Karpas-422 (cell line): ENCODE measurements around the gene RASL10A. TPM values are rescaled to one million over a fixed set of nuclear protein-coding genes. Genes with fewer than 3 reads are reported as not detected.

Experiments
- DNase-seq: peaks from one replicate; pipeline ENCODE4 v3.0.0-alpha.2; 2015
- H2AFZ ChIP-seq: fragments of 200-600 bp; sonication (generic); 2 replicates; pipeline ENCODE4 v1.6.1; 2014; ENCODE audit warnings: antibody characterized with exemption, low read length, mixed read lengths
- H3K27ac ChIP-seq: fragments of 200-600 bp; sonication (generic); 2 replicates; pipeline ENCODE4 v1.5.1; 2014; ENCODE audit warnings: mild to moderate bottlenecking, low read length, moderate library complexity
- H3K27me3 ChIP-seq: fragments of 200-600 bp; sonication (generic); 2 replicates; pipeline ENCODE4 v1.6.1; 2014; ENCODE audit warnings: low read length, mixed read lengths
- H3K36me3 ChIP-seq: fragments of 200-600 bp; sonication (generic); 2 replicates; pipeline ENCODE4 v1.6.1; 2014; ENCODE audit warnings: low read length, mixed read lengths; ENCODE audit not compliant: insufficient read depth
- H3K4me1 ChIP-seq: fragments of 200-600 bp; sonication (generic); 2 replicates; pipeline ENCODE4 v1.6.1; 2014; ENCODE audit warnings: mild to moderate bottlenecking, low read length, mixed read lengths
- H3K4me2 ChIP-seq: fragments of 200-600 bp; sonication (generic); 2 replicates; pipeline ENCODE4 v1.6.1; 2014; ENCODE audit warnings: low read length, low read depth, mild to moderate bottlenecking; ENCODE audit not compliant: poor library complexity, severe bottlenecking
- H3K4me3 ChIP-seq: fragments of 200-600 bp; sonication (generic); 2 replicates; pipeline ENCODE4 v1.5.1; 2014; ENCODE audit warnings: mild to moderate bottlenecking, antibody characterized with exemption, low read length, mixed read lengths
- H3K79me2 ChIP-seq: fragments of 200-600 bp; sonication (generic); 2 replicates; pipeline ENCODE4 v1.6.1; 2014; ENCODE audit warnings: mild to moderate bottlenecking, low read length, mixed read lengths
- H3K9ac ChIP-seq: fragments of 200-600 bp; sonication (generic); 2 replicates; pipeline ENCODE4 v1.6.0; 2014; ENCODE audit warnings: low read length
- H3K9me2 ChIP-seq: fragments of 200-600 bp; sonication (generic), shearing (Covaris generic); replicated peaks from 2 replicates; pipeline ENCODE4 v1.6.0; 2014; ENCODE audit warnings: mild to moderate bottlenecking, low read length, moderate library complexity; ENCODE audit not compliant: insufficient read depth
- H3K9me3 ChIP-seq: fragments of 300-700, 200-600 bp; sonication (generic); 2 replicates; pipeline ENCODE4 v1.6.1; 2014; ENCODE audit warnings: low read length, mixed read lengths
- H4K20me1 ChIP-seq: fragments of 200-600 bp; sonication (generic); 2 replicates; pipeline ENCODE4 v1.6.1; 2014; ENCODE audit warnings: mild to moderate bottlenecking, antibody characterized with exemption, low read length, low read depth; ENCODE audit not compliant: insufficient read depth
- total RNA-seq: library from RNA; depleted of rRNA; stranded (reverse); fragments of >200 nt; shearing (Covaris generic); gene quantifications from 2 replicates; pipeline ENCODE4 v1.2.3, GENCODE V29; 2014; ENCODE audit warnings: low replicate concordance

RASL10A gene
- total RNA-seq, 1 experiment from 2014 or later: not detected

DNA sequence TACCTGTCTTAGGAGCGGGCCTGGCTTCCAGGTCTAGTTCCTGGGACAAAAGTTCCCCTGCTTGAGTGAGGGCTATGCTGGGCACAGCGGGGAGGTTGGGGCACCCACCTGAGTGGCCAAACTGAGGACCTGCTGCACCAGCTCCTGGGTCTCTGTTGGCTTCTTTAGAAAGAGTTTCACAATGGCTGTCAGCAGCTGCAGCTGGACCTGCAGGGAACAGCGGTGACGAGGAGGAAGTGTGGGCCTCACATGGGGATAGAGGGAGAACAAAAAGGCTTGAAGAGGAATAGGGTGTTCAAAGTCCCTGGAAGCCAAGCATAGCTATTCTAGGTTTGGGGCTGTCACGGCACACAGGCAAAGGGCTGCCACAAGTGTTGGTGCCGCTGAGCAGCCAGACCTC lies 26.7 kb upstream of the RASL10A start:
- H3K9me2 ChIP-seq: no peaks in the 10 kb centered on the region
- no peak overlapping the region for H3K4me3 ChIP-seq
- no peak overlapping the region for H3K27ac ChIP-seq
- no peak overlapping the region for H3K9ac ChIP-seq
- no peak for DNase-seq
- no peak overlapping the region for H3K4me2 ChIP-seq
- H2AFZ ChIP-seq: no peak overlapping the region
- H3K36me3 ChIP-seq: 0 out of 2 replicates have a peak, but pooled peaks cover 2% of the 10 kb centered on the region
- no peaks in the 10 kb centered on the region for H4K20me1 ChIP-seq
- no peaks in the 10 kb centered on the region for H3K79me2 ChIP-seq
- H3K4me1 ChIP-seq: no peaks in the 10 kb centered on the region
- H3K9me3 ChIP-seq: no peaks in the 10 kb centered on the region
- no peaks in the 10 kb centered on the region for H3K27me3 ChIP-seq

GRCh38 chr22:29341849-29342127 lies 26.3 kb upstream of the RASL10A start:
- DNase-seq: no peak
- no peak overlapping the region for H3K9ac ChIP-seq
- H3K27me3 ChIP-seq: no peaks in the 10 kb centered on the region
- no peaks in the 10 kb centered on the region for H4K20me1 ChIP-seq
- H3K9me2 ChIP-seq: no peaks in the 10 kb centered on the region
- no peak overlapping the region for H3K4me3 ChIP-seq
- no peak overlapping the region for H3K27ac ChIP-seq
- H3K4me1 ChIP-seq: no peaks in the 10 kb centered on the region
- no peak overlapping the region for H2AFZ ChIP-seq
- H3K36me3 ChIP-seq: 0 out of 2 replicates have a peak, but pooled peaks cover 2% of the 10 kb centered on the region
- H3K9me3 ChIP-seq: no peaks in the 10 kb centered on the region
- H3K4me2 ChIP-seq: no peak overlapping the region
- H3K79me2 ChIP-seq: no peaks in the 10 kb centered on the region

DNA sequence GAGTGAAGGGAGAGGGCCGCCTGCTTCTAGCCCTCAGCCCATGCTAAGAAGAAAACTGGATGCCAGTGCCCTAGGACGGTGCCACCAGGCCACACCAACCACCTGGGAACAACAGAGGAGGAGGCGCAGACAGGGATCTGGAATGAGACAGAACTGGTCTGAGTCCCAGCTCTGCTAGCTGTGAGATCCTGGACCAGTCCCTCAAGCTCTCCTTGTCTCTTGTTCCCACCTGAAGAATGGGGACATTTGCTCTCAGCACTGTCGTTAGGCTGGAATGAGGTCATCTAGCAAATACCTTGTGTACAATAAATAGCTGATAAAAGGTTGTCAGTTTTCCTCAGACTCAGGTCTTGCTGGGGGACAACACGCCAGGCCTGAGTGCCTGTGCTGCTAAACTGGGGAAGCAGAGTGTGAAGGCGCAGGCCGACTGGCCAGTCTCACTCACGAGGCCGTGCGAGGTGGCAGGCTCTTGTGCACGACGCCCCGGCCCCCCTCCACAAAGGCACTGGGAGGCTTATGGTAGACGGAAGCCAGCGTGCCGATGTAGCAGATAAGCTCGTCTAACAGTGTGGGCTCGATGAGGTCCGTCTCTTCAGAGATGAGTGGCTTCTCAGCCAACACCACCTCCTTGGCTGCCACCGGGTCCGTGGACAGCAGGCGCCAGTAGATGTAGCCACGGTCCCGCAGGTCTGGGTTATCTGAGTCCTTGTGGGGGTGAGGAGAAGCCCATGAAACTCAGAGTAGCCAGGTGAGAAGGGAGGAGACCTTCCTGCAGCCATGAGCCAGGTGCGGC lies 25.8 kb upstream of the RASL10A start:
- Histone ChIP-seq H3K27ac (no peak overlapping the region), H3K9me2 (no peaks in the 10 kb centered on the region), H4K20me1 (no peaks in the 10 kb centered on the region), H3K9ac (no peak overlapping the region), H3K4me1 (no peaks in the 10 kb centered on the region), H3K27me3 (no peaks in the 10 kb centered on the region), H3K4me3 (no peak overlapping the region), H3K79me2 (no peaks in the 10 kb centered on the region), H3K36me3 (0 out of 2 replicates have a peak, but pooled peaks cover 2% of the 10 kb centered on the region), H3K9me3 (no peaks in the 10 kb centered on the region), H2AFZ (no peak overlapping the region), H3K4me2 (no peak overlapping the region)
- DNase-seq: no peak

- Histone ChIP-seq H2AFZ (no peak overlapping the region), H3K36me3 (0 out of 2 replicates have a peak, but pooled peaks cover 2% of the 10 kb centered on the region), H3K4me1 (no peaks in the 10 kb centered on the region), H3K79me2 (no peaks in the 10 kb centered on the region), H3K27me3 (no peaks in the 10 kb centered on the region), H3K27ac (no peak overlapping the region), H4K20me1 (no peaks in the 10 kb centered on the region), H3K4me2 (no peak overlapping the region), H3K9ac (no peak overlapping the region), H3K9me2 (no peaks in the 10 kb centered on the region), H3K4me3 (no peak overlapping the region), H3K9me3 (no peaks in the 10 kb centered on the region)
- DNase-seq: no peak
Measured at GRCh38 chr22:29340566-29340965, 25.1 kb upstream of the RASL10A start.

GRCh38 chr22:29339381-29340235 lies 24.1 kb upstream of the RASL10A start:
- no peaks in the 10 kb centered on the region for H3K4me1 ChIP-seq
- H2AFZ ChIP-seq: no peak overlapping the region
- 0 out of 2 replicates have a peak, but pooled peaks cover 2% of the 10 kb centered on the region for H3K36me3 ChIP-seq
- H3K27me3 ChIP-seq: no peaks in the 10 kb centered on the region
- H3K79me2 ChIP-seq: no peaks in the 10 kb centered on the region
- no peaks in the 10 kb centered on the region for H3K9me2 ChIP-seq
- no peak for DNase-seq
- no peaks in the 10 kb centered on the region for H3K9me3 ChIP-seq
- H3K9ac ChIP-seq: no peak overlapping the region
- H3K4me3 ChIP-seq: no peak overlapping the region
- no peak overlapping the region for H3K4me2 ChIP-seq
- no peak overlapping the region for H3K27ac ChIP-seq
- no peaks in the 10 kb centered on the region for H4K20me1 ChIP-seq

- H3K27me3 ChIP-seq: no peaks in the 10 kb centered on the region
- H3K79me2 ChIP-seq: no peaks in the 10 kb centered on the region
- no peak overlapping the region for H3K4me2 ChIP-seq
- no peaks in the 10 kb centered on the region for H3K36me3 ChIP-seq
- H3K27ac ChIP-seq: no peak overlapping the region
- no peak overlapping the region for H3K4me3 ChIP-seq
- no peaks in the 10 kb centered on the region for H4K20me1 ChIP-seq
- H3K9me3 ChIP-seq: no peaks in the 10 kb centered on the region
- H3K9ac ChIP-seq: no peak overlapping the region
- no peaks in the 10 kb centered on the region for H3K9me2 ChIP-seq
- H3K4me1 ChIP-seq: no peaks in the 10 kb centered on the region
- DNase-seq: no peak
- H2AFZ ChIP-seq: no peak overlapping the region
Measured at GRCh38 chr22:29338398-29338797, 22.9 kb upstream of the RASL10A start.

DNA sequence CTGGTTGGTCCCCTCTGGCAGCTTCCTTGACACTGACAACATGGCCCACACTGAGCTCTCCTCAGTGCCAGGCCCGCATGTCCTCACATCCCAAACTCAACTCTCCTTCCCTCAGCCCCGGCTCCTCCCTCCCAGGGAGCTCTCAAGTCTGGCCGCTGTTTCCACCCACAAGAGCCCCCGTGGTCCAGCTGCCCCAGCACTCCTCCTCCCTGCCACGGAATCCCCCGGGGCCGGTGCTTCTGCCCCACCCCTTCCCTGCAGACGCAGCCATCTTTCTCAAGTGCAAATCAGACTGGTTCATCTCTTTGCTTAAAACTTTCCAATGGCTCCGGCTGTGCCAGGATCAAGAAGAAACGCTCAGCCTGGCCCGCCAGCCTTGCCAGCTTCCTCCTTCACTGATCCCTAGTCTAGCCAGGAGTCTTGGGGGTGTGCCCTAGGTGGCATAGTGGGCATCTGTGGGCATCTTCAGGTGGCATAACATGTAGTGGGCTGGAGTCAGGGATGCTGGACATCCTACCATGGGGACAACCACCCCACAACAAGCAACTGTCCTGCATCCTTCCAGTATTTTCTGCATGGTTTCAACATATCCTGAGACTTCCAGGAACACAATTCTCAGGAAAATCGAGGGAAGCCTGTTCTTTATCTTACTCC lies 22.3 kb upstream of the RASL10A start:
- DNase-seq: no peak
- no peaks in the 10 kb centered on the region for H3K9me3 ChIP-seq
- H2AFZ ChIP-seq: no peak overlapping the region
- no peaks in the 10 kb centered on the region for H3K9me2 ChIP-seq
- no peak overlapping the region for H3K4me2 ChIP-seq
- H3K4me3 ChIP-seq: no peak overlapping the region
- no peak overlapping the region for H3K9ac ChIP-seq
- no peaks in the 10 kb centered on the region for H4K20me1 ChIP-seq
- H3K36me3 ChIP-seq: no peaks in the 10 kb centered on the region
- no peak overlapping the region for H3K27ac ChIP-seq
- H3K79me2 ChIP-seq: no peaks in the 10 kb centered on the region
- no peaks in the 10 kb centered on the region for H3K4me1 ChIP-seq
- no peaks in the 10 kb centered on the region for H3K27me3 ChIP-seq
